Muscle of back (tissue), 11 donors: ENCODE measurements around the gene CDC42EP4. TPM values are rescaled to one million over a fixed set of nuclear protein-coding genes. Genes with fewer than 3 reads are reported as not detected.
"Not testable (repeated sequence)": the region's sequence is repeated elsewhere in the genome, so short reads cannot be mapped to it uniquely, and the experiment has no call there.

Source experiments
- DNase-seq, 3 donors: peaks; one replicate each; pipeline versions ENCODE4 v3.0.0 to v3.0.0-alpha.2; 2013
- polyA plus RNA-seq, 10 donors: library from polyadenylated mRNA; unstranded; fragments of 120-200 nt; gene quantifications; one replicate each; pipeline ENCODE4 v1.2.1, GENCODE V29; 2013; ENCODE audit not compliant: insufficient read length in 10 of 10

Gene CDC42EP4
- polyA plus RNA-seq, 10 donors: 15.4 to 34.1 (median 20.3) TPM

- DNase-seq: no peak
Measured at GRCh38 chr17:73282629-73283028, 29.2 kb downstream of the CDC42EP4 start.

GRCh38 chr17:73281928-73282327 lies 29.9 kb downstream of the CDC42EP4 start:
- DNase-seq: no peak

- no peak for DNase-seq
Measured at GRCh38 chr17:73280191-73280590, 31.6 kb downstream of the CDC42EP4 start.

- DNase-seq: no peak
Measured at GRCh38 chr17:73279704-73280103, 32.1 kb downstream of the CDC42EP4 start.

GRCh38 chr17:73278465-73279453 lies 33.0 kb downstream of the CDC42EP4 start:
- DNase-seq: peak in 2 of 3 donors; percentile 64 to 81

- DNase-seq: no peak
Measured at GRCh38 chr17:73278049-73278464, 33.7 kb downstream of the CDC42EP4 start.

GRCh38 chr17:73274490-73274889 lies 37.3 kb downstream of the CDC42EP4 start:
- DNase-seq: no peak

GRCh38 chr17:73272906-73273218 lies 38.9 kb downstream of the CDC42EP4 start:
- no peak for DNase-seq

GRCh38 chr17:73271072-73271471 lies 40.7 kb downstream of the CDC42EP4 start:
- no peak for DNase-seq

GRCh38 chr17:73269791-73270190 lies 42.0 kb downstream of the CDC42EP4 start:
- no peak for DNase-seq

GRCh38 chr17:73269329-73269615 lies 42.5 kb downstream of the CDC42EP4 start:
- no peak for DNase-seq

GRCh38 chr17:73268582-73269328 lies 43.0 kb downstream of the CDC42EP4 start:
- no peak for DNase-seq

GRCh38 chr17:73267648-73268537 lies 43.9 kb downstream of the CDC42EP4 start:
- no peak for DNase-seq

- DNase-seq: no peak
Measured at GRCh38 chr17:73266796-73267195, 45.0 kb downstream of the CDC42EP4 start.

- DNase-seq: no peak
Measured at GRCh38 chr17:73265646-73266640, 45.9 kb downstream of the CDC42EP4 start.

GRCh38 chr17:73264448-73264847 lies 47.4 kb downstream of the CDC42EP4 start:
- not testable (repeated sequence) for DNase-seq

GRCh38 chr17:73262676-73263642 lies 48.8 kb downstream of the CDC42EP4 start:
- DNase-seq: no peak

- no peak for DNase-seq
Measured at GRCh38 chr17:73261952-73262675, 49.7 kb downstream of the CDC42EP4 start.

GRCh38 chr17:73261617-73261951 lies 50.2 kb downstream of the CDC42EP4 start, which contains the start of gene CPSF4L:
Gene CPSF4L, minus strand, starts transcription at chr17:73261880. Its CDS starts 62 bp downstream, at chr17:73261818.
- no peak for DNase-seq
